ENCODE measurements around the gene F9. TPM values are rescaled to one million over a fixed set of nuclear protein-coding genes. Genes with fewer than 3 reads are reported as not detected.

The F9 gene
- total and polyA plus RNA-seq, 7 experiments from 2014 or later, result not detected

GRCh38 chrX:139585613-139586012 lies 55.1 kb downstream of the F9 start:
- ATAC-seq (no peak), DNase-seq (no peak)
- Mint-ChIP-seq H3K27ac (no peak overlapping the region), H3K27me3 (no peaks in the 10 kb centered on the region), H3K36me3 (no peaks in the 10 kb centered on the region), H3K4me1 (no peaks in the 10 kb centered on the region), H3K4me3 (no peak overlapping the region), H3K9me3 (no peaks in the 10 kb centered on the region)
- ChIA-PET POLR2A (no interaction called here), CTCF (no interaction called here)
- no peaks in the 10 kb centered on the region for H3K9me3 ChIP-seq (ENCODE audit: control insufficient read depth in 2 of 3, low read length in 3 of 3)
- no peaks in the 10 kb centered on the region for H3K36me3 ChIP-seq (ENCODE audit: control insufficient read depth in 2 of 3, insufficient read depth in 3 of 3, low read length in 3 of 3)
- H3K27me3 ChIP-seq (ENCODE audit: control insufficient read depth in 2 of 2, insufficient read depth in 2 of 2, low read length in 2 of 2), result no peaks in the 10 kb centered on the region
- intact Hi-C loops (cut with micrococcal nuclease), result no loop called here
- no peak overlapping the region for H3K4me3 ChIP-seq (ENCODE audit: low read length)
- no peaks in the 10 kb centered on the region for H3K4me1 ChIP-seq (ENCODE audit: control insufficient read depth in 2 of 2, insufficient read depth in 2 of 2, low read length in 2 of 2)
- no peak overlapping the region for H3K27ac ChIP-seq (ENCODE audit: low read depth, low read length)

- no peak for DNase-seq
- Mint-ChIP-seq H3K27ac (no peak overlapping the region), H3K36me3 (peaks cover 0 to 8% (median 4%) of the 10 kb centered on the region in 5 donors), H3K9me3 (peaks cover 0 to 7% (median 0%) of the 10 kb centered on the region in 11 donors), H3K27me3 (no peaks in the 10 kb centered on the region), H3K4me1 (no peaks in the 10 kb centered on the region), H3K4me3 (no peak overlapping the region)
- ATAC-seq, result no peak
- Histone ChIP-seq H3K9me3 (ENCODE audit: control insufficient read depth in 2 of 3, low read length in 3 of 3) (no peaks in the 10 kb centered on the region), H3K4me1 (ENCODE audit: control insufficient read depth in 2 of 2, insufficient read depth in 2 of 2, low read length in 2 of 2) (no peaks in the 10 kb centered on the region), H3K27ac (ENCODE audit: low read depth, low read length) (no peak overlapping the region), H3K27me3 (ENCODE audit: control insufficient read depth in 2 of 2, insufficient read depth in 2 of 2, low read length in 2 of 2) (no peaks in the 10 kb centered on the region), H3K4me3 (ENCODE audit: low read length) (no peak overlapping the region), H3K36me3 (ENCODE audit: control insufficient read depth in 2 of 3, insufficient read depth in 3 of 3, low read length in 3 of 3) (no peaks in the 10 kb centered on the region)
- POLR2A ChIA-PET, result no interaction called here
- intact Hi-C loops (cut with micrococcal nuclease), result no loop called here
- CTCF ChIA-PET, result no interaction called here
Measured at GRCh38 chrX:139596068-139596467, 65.5 kb downstream of the F9 start.

DNA sequence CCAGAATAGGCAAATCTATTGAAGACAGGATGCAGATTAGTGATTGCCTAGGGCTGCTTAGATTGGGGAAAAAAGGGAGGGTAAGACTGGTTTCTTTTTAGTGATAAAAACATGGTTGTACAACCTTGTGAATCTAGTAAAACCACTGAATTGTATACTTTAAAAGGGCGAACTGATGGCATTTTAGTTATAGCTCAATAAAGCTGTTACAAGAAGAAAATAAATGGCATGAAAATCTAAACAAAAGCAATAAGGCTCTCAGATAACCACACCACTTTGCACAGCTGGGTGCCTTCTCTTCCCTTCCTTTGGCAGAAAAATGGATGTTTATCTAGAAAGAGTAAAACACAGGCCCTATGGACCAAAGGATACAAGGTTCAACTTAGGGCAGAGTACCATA lies 69.6 kb downstream of the F9 start:
- Histone ChIP-seq H3K27ac (ENCODE audit: low read depth, low read length) (no peak overlapping the region), H3K4me3 (ENCODE audit: low read length) (no peak overlapping the region), H3K36me3 (ENCODE audit: control insufficient read depth in 2 of 3, insufficient read depth in 3 of 3, low read length in 3 of 3) (no peaks in the 10 kb centered on the region), H3K4me1 (ENCODE audit: control insufficient read depth in 2 of 2, insufficient read depth in 2 of 2, low read length in 2 of 2) (no peaks in the 10 kb centered on the region), H3K27me3 (ENCODE audit: control insufficient read depth in 2 of 2, insufficient read depth in 2 of 2, low read length in 2 of 2) (no peaks in the 10 kb centered on the region), H3K9me3 (ENCODE audit: control insufficient read depth in 2 of 3, low read length in 3 of 3) (no peaks in the 10 kb centered on the region)
- H3K27ac Mint-ChIP-seq, result no peak overlapping the region
- POLR2A ChIA-PET, result no interaction called here
- no peak for DNase-seq
- peaks cover 0 to 8% (median 0%) of the 10 kb centered on the region in 11 donors for H3K9me3 Mint-ChIP-seq
- no peak overlapping the region for H3K4me3 Mint-ChIP-seq
- H3K36me3 Mint-ChIP-seq, result peaks cover 0 to 8% (median 4%) of the 10 kb centered on the region in 5 donors
- no peak for ATAC-seq
- no peaks in the 10 kb centered on the region for H3K4me1 Mint-ChIP-seq
- CTCF ChIA-PET, result interaction anchor here (0.6 kb wide), 1 partner anchor 1682 kb away, joined by 3 read pairs; no protein-coding TSS in a partner anchor
- no peaks in the 10 kb centered on the region for H3K27me3 Mint-ChIP-seq
- intact Hi-C loops (cut with micrococcal nuclease), result no loop called here

Other genes starting within 250 kb of the F9 start
- 1 to 10 TPM in 1 of 5 experiments, under 1 TPM in 4; 0.43 to 2.0 (median 0.62) TPM for gene MCF2, start 177.4 kb downstream of the F9 start, total RNA-seq
- gene MCF2, start 177.4 kb downstream of the F9 start, polyA plus RNA-seq, result not detected

All from naive thymus-derived CD4-positive, alpha-beta T cell (primary cell).